ENCODE measurements around the gene CRTC1. TPM values are rescaled to one million over a fixed set of nuclear protein-coding genes. Genes with fewer than 3 reads are reported as not detected.
A peak's percentile ranks its signal among the peaks of the same experiment; 100 is the strongest.

The CRTC1 gene
- total RNA-seq, 1 donor from 2014 or later: 14.6 TPM

- H3K36me3 Mint-ChIP-seq (ENCODE audit: low read depth): peaks cover 6% of the 10 kb centered on the region
- H3K4me1 Mint-ChIP-seq (ENCODE audit: low read depth): peaks cover 20% of the 10 kb centered on the region
- no peaks in the 10 kb centered on the region for H3K9me3 Mint-ChIP-seq (ENCODE audit: low read depth)
- no peaks in the 10 kb centered on the region for H3K27me3 Mint-ChIP-seq (ENCODE audit: low read depth)
- DNase-seq (ENCODE audit: low spot score): no peak
- TF ChIP-seq CTCF (IDR thresholded peaks at IDR 0.05): no peak
- no peak overlapping the region for H3K27ac Mint-ChIP-seq (ENCODE audit: unreplicated experiment)
- no peak overlapping the region for H3K4me3 Mint-ChIP-seq (ENCODE audit: unreplicated experiment)
Measured at GRCh38 chr19:18670312-18670711, 13.2 kb upstream of the CRTC1 start.

GRCh38 chr19:18671303-18672043 lies 12.0 kb upstream of the CRTC1 start:
- Mint-ChIP-seq H3K27ac (ENCODE audit: unreplicated experiment) (no peak overlapping the region), H3K4me3 (ENCODE audit: unreplicated experiment) (no peak overlapping the region), H3K27me3 (ENCODE audit: low read depth) (no peaks in the 10 kb centered on the region), H3K9me3 (ENCODE audit: low read depth) (no peaks in the 10 kb centered on the region), H3K4me1 (ENCODE audit: low read depth) (peaks cover 20% of the 10 kb centered on the region), H3K36me3 (ENCODE audit: low read depth) (peaks cover 6% of the 10 kb centered on the region)
- no peak for TF ChIP-seq CTCF (IDR thresholded peaks at IDR 0.05)
- DNase-seq (ENCODE audit: low spot score): no peak

GRCh38 chr19:18672044-18672451 lies 11.4 kb upstream of the CRTC1 start:
- no peak for TF ChIP-seq CTCF (IDR thresholded peaks at IDR 0.05)
- no peaks in the 10 kb centered on the region for H3K9me3 Mint-ChIP-seq (ENCODE audit: low read depth)
- H3K36me3 Mint-ChIP-seq (ENCODE audit: low read depth): peaks cover 6% of the 10 kb centered on the region
- DNase-seq (ENCODE audit: low spot score): no peak
- H3K27ac Mint-ChIP-seq (ENCODE audit: unreplicated experiment): no peak overlapping the region
- H3K27me3 Mint-ChIP-seq (ENCODE audit: low read depth): no peaks in the 10 kb centered on the region
- no peak overlapping the region for H3K4me3 Mint-ChIP-seq (ENCODE audit: unreplicated experiment)
- H3K4me1 Mint-ChIP-seq (ENCODE audit: low read depth): peaks cover 24% of the 10 kb centered on the region

GRCh38 chr19:18672606-18673337 lies 10.7 kb upstream of the CRTC1 start:
- peak; percentile 55 for TF ChIP-seq CTCF (IDR thresholded peaks at IDR 0.05)
- Mint-ChIP-seq H3K27me3 (ENCODE audit: low read depth) (no peaks in the 10 kb centered on the region), H3K36me3 (ENCODE audit: low read depth) (peaks cover 2% of the 10 kb centered on the region), H3K4me1 (ENCODE audit: low read depth) (peaks cover 31% of the 10 kb centered on the region), H3K4me3 (ENCODE audit: unreplicated experiment) (no peak overlapping the region), H3K9me3 (ENCODE audit: low read depth) (no peaks in the 10 kb centered on the region), H3K27ac (ENCODE audit: unreplicated experiment) (no peak overlapping the region)
- DNase-seq (ENCODE audit: low spot score): no peak

- Mint-ChIP-seq H3K4me1 (ENCODE audit: low read depth) (peaks cover 35% of the 10 kb centered on the region), H3K9me3 (ENCODE audit: low read depth) (no peaks in the 10 kb centered on the region), H3K4me3 (ENCODE audit: unreplicated experiment) (no peak overlapping the region), H3K27ac (ENCODE audit: unreplicated experiment) (no peak overlapping the region), H3K27me3 (ENCODE audit: low read depth) (no peaks in the 10 kb centered on the region), H3K36me3 (ENCODE audit: low read depth) (no peaks in the 10 kb centered on the region)
- DNase-seq (ENCODE audit: low spot score): no peak
- no peak for TF ChIP-seq CTCF (IDR thresholded peaks at IDR 0.05)
Measured at GRCh38 chr19:18674616-18675015, 8.9 kb upstream of the CRTC1 start.
